ENCODE measurements around the gene KRTAP5-3.

KRTAP5-3 gene

GRCh38 chr11:1652771-1653540, 44.7 kb upstream of the KRTAP5-3 start:
- H3K36me3 ChIP-seq (ENCODE audit: insufficient read depth, low read length): no peaks in the 10 kb centered on the region
- H3K27me3 ChIP-seq (ENCODE audit: insufficient read depth, low read length, poor library complexity, severe bottlenecking): no peaks in the 10 kb centered on the region
- H3K9me3 ChIP-seq (ENCODE audit: insufficient read depth, low read depth, low read length): no peaks in the 10 kb centered on the region
- H3K9ac ChIP-seq (ENCODE audit: low read depth, low read length, poor library complexity, severe bottlenecking): no peak overlapping the region
- no peaks in the 10 kb centered on the region for H3F3A ChIP-seq (ENCODE audit: low read depth)
- TF ChIP-seq, protein P1, sequence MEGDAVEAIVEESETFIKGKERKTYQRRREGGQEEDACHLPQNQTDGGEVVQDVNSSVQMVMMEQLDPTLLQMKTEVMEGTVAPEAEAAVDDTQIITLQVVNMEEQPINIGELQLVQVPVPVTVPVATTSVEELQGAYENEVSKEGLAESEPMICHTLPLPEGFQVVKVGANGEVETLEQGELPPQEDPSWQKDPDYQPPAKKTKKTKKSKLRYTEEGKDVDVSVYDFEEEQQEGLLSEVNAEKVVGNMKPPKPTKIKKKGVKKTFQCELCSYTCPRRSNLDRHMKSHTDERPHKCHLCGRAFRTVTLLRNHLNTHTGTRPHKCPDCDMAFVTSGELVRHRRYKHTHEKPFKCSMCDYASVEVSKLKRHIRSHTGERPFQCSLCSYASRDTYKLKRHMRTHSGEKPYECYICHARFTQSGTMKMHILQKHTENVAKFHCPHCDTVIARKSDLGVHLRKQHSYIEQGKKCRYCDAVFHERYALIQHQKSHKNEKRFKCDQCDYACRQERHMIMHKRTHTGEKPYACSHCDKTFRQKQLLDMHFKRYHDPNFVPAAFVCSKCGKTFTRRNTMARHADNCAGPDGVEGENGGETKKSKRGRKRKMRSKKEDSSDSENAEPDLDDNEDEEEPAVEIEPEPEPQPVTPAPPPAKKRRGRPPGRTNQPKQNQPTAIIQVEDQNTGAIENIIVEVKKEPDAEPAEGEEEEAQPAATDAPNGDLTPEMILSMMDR (conservative IDR thresholded peaks at IDR 0.05; ENCODE audit: low read length): peak; percentile 97
- no peak for TF ChIP-seq EZH2phosphoT487 (IDR thresholded peaks at IDR 0.05; ENCODE audit: borderline replicate concordance)
- no peak overlapping the region for H3K4me3 ChIP-seq (ENCODE audit: low read length, poor library complexity, severe bottlenecking)
- H3K4me2 ChIP-seq (ENCODE audit: low read depth, low read length, poor library complexity, severe bottlenecking): peak overlapping the region; percentile 38
- no peaks in the 10 kb centered on the region for H3K79me2 ChIP-seq (ENCODE audit: insufficient read depth, low read length)
- H4K20me1 ChIP-seq (ENCODE audit: insufficient read depth, low read length, poor library complexity, severe bottlenecking): no peaks in the 10 kb centered on the region
- H3K9me2 ChIP-seq (replicated peaks; ENCODE audit: low read depth, low read length): no peaks in the 10 kb centered on the region
- no peak overlapping the region for H2AFZ ChIP-seq (ENCODE audit: low read length)
- H3K4me1 ChIP-seq (ENCODE audit: insufficient read depth, low read length, poor library complexity, severe bottlenecking): no peaks in the 10 kb centered on the region

GRCh38 chr11:1652442-1652770, 44.1 kb upstream of the KRTAP5-3 start:
- H3K4me2 ChIP-seq (ENCODE audit: low read depth, low read length, poor library complexity, severe bottlenecking): no peak overlapping the region
- no peak overlapping the region for H3K9ac ChIP-seq (ENCODE audit: low read depth, low read length, poor library complexity, severe bottlenecking)
- no peaks in the 10 kb centered on the region for H3K9me3 ChIP-seq (ENCODE audit: insufficient read depth, low read depth, low read length)
- H3K27me3 ChIP-seq (ENCODE audit: insufficient read depth, low read length, poor library complexity, severe bottlenecking): no peaks in the 10 kb centered on the region
- no peaks in the 10 kb centered on the region for H3K9me2 ChIP-seq (replicated peaks; ENCODE audit: low read depth, low read length)
- no peaks in the 10 kb centered on the region for H3K36me3 ChIP-seq (ENCODE audit: insufficient read depth, low read length)
- no peak overlapping the region for H3K4me3 ChIP-seq (ENCODE audit: low read length, poor library complexity, severe bottlenecking)
- no peaks in the 10 kb centered on the region for H3K4me1 ChIP-seq (ENCODE audit: insufficient read depth, low read length, poor library complexity, severe bottlenecking)
- no peak overlapping the region for H2AFZ ChIP-seq (ENCODE audit: low read length)
- H4K20me1 ChIP-seq (ENCODE audit: insufficient read depth, low read length, poor library complexity, severe bottlenecking): no peaks in the 10 kb centered on the region
- TF ChIP-seq, protein P1 (conservative IDR thresholded peaks at IDR 0.05; ENCODE audit: low read length): no peak
- no peak for TF ChIP-seq EZH2phosphoT487 (IDR thresholded peaks at IDR 0.05; ENCODE audit: borderline replicate concordance)
- H3F3A ChIP-seq (ENCODE audit: low read depth): no peaks in the 10 kb centered on the region
- no peaks in the 10 kb centered on the region for H3K79me2 ChIP-seq (ENCODE audit: insufficient read depth, low read length)

- H3K27me3 ChIP-seq (ENCODE audit: insufficient read depth, low read length, poor library complexity, severe bottlenecking): no peaks in the 10 kb centered on the region
- H3K9me2 ChIP-seq (replicated peaks; ENCODE audit: low read depth, low read length): no peaks in the 10 kb centered on the region
- no peak for TF ChIP-seq EZH2phosphoT487 (IDR thresholded peaks at IDR 0.05; ENCODE audit: borderline replicate concordance)
- TF ChIP-seq, protein P1 (conservative IDR thresholded peaks at IDR 0.05; ENCODE audit: low read length): no peak
- H3K4me3 ChIP-seq (ENCODE audit: low read length, poor library complexity, severe bottlenecking): no peak overlapping the region
- H3K4me1 ChIP-seq (ENCODE audit: insufficient read depth, low read length, poor library complexity, severe bottlenecking): no peaks in the 10 kb centered on the region
- no peaks in the 10 kb centered on the region for H3K36me3 ChIP-seq (ENCODE audit: insufficient read depth, low read length)
- no peaks in the 10 kb centered on the region for H4K20me1 ChIP-seq (ENCODE audit: insufficient read depth, low read length, poor library complexity, severe bottlenecking)
- H3F3A ChIP-seq (ENCODE audit: low read depth): no peaks in the 10 kb centered on the region
- no peak overlapping the region for H3K9ac ChIP-seq (ENCODE audit: low read depth, low read length, poor library complexity, severe bottlenecking)
- no peak overlapping the region for H3K4me2 ChIP-seq (ENCODE audit: low read depth, low read length, poor library complexity, severe bottlenecking)
- H3K9me3 ChIP-seq (ENCODE audit: insufficient read depth, low read depth, low read length): no peaks in the 10 kb centered on the region
- H2AFZ ChIP-seq (ENCODE audit: low read length): no peak overlapping the region
- H3K79me2 ChIP-seq (ENCODE audit: insufficient read depth, low read length): no peaks in the 10 kb centered on the region
Measured at GRCh38 chr11:1652026-1652425, 43.8 kb upstream of the KRTAP5-3 start.

All from Loucy (cell line).